Tibial artery (tissue), 4 donors: Measurements from ENCODE around the gene LMF1.

ENCODE experiments used
- DNase-seq, 2 donors: peaks; one replicate each; pipeline ENCODE4 v3.0.0-alpha.2; 2019
- H3K27ac ChIP-seq, 2 donors: fragments of 200-600 bp; sonication (generic) in 1 of 2; 1 replicate in 1 of 2; 2 replicates in 1 of 2; pipeline ENCODE4 v1.5.1; 2018 to 2019; ENCODE audit warnings: mild to moderate bottlenecking in 1 of 2
- H3K27me3 ChIP-seq, 2 donors: fragments of 200-600 bp; sonication (generic) in 1 of 2; one replicate each; pipeline versions ENCODE4 v1.5.1 to v1.6.0; 2016 to 2019
- H3K36me3 ChIP-seq, 3 donors: fragments of 200-600 bp; sonication (generic) in 2 of 3; one replicate each; pipeline ENCODE4 v1.5.1; 2016 to 2019; ENCODE audit warnings: mild to moderate bottlenecking in 2 of 3
- H3K4me1 ChIP-seq, 4 donors: fragments of 200-600 bp; sonication (generic) in 2 of 4; 1 replicate in 3 of 4; 2 replicates in 1 of 4; pipeline ENCODE4 v1.5.1; 2016 to 2019
- H3K4me3 ChIP-seq, 2 donors: fragments of 200-600 bp; sonication (generic) in 1 of 2; 1 replicate in 1 of 2; 2 replicates in 1 of 2; pipeline ENCODE4 v1.5.1; 2018 to 2019; ENCODE audit warnings: mild to moderate bottlenecking in 2 of 2
- H3K9me3 ChIP-seq, 3 donors: fragments of 200-600 bp; sonication (generic) in 1 of 3; one replicate each; pipeline ENCODE4 v1.5.1; 2016 to 2019
- CTCF ChIP-seq, 2 experiments: fragments of 200-600 bp in 1 of 2; fragments of 450-650 bp in 1 of 2; IDR thresholded peaks; one replicate each; pipeline ENCODE4 v1.5.1; 2017 to 2019; ENCODE audit warnings: antibody characterized with exemption in 2 of 2, mild to moderate bottlenecking in 1 of 2, moderate library complexity in 1 of 2
- intact Hi-C: fragments of 100-400 bp; cut with DNase I; formaldehyde crosslinking; loops from one replicate; pipeline ENCODE4 v1.15.0; 2023; ENCODE audit warnings: low total_unique reads

LMF1 gene

GRCh38 chr16:931171-931570, 39.6 kb downstream of the LMF1 start:
- no peak for DNase-seq
- no peak overlapping the region for H3K4me3 ChIP-seq
- no peak for TF ChIP-seq CTCF (IDR thresholded peaks at IDR 0.05)
- no peaks in the 10 kb centered on the region for H3K27me3 ChIP-seq
- intact Hi-C loops: no loop called here
- H3K9me3 ChIP-seq: no peaks in the 10 kb centered on the region
- H3K4me1 ChIP-seq: no peaks in the 10 kb centered on the region
- no peak overlapping the region for H3K27ac ChIP-seq
- H3K36me3 ChIP-seq: peaks cover 15 to 70% (median 29%) of the 10 kb centered on the region in 3 donors

GRCh38 chr16:930511-930910, 40.3 kb downstream of the LMF1 start:
- intact Hi-C loops: no loop called here
- Histone ChIP-seq H3K27me3 (no peaks in the 10 kb centered on the region), H3K27ac (no peak overlapping the region), H3K9me3 (no peaks in the 10 kb centered on the region), H3K4me3 (no peak overlapping the region), H3K36me3 (peaks cover 15 to 75% (median 29%) of the 10 kb centered on the region in 3 donors), H3K4me1 (no peaks in the 10 kb centered on the region)
- TF ChIP-seq CTCF (IDR thresholded peaks at IDR 0.05): no peak
- no peak for DNase-seq

- H3K4me3 ChIP-seq: no peak overlapping the region
- H3K27ac ChIP-seq: no peak overlapping the region
- no peak for TF ChIP-seq CTCF (IDR thresholded peaks at IDR 0.05)
- H3K36me3 ChIP-seq: peaks cover 15 to 74% (median 29%) of the 10 kb centered on the region in 3 donors
- no peaks in the 10 kb centered on the region for H3K4me1 ChIP-seq
- DNase-seq: no peak
- intact Hi-C loops: no loop called here
- no peaks in the 10 kb centered on the region for H3K9me3 ChIP-seq
- no peaks in the 10 kb centered on the region for H3K27me3 ChIP-seq
These were observed 40.7 kb downstream of the LMF1 start for GRCh38 chr16:930076-930475.

- DNase-seq: no peak
- peaks cover 15 to 69% (median 29%) of the 10 kb centered on the region in 3 donors for H3K36me3 ChIP-seq
- H3K4me3 ChIP-seq: no peak overlapping the region
- intact Hi-C loops: no loop called here
- no peaks in the 10 kb centered on the region for H3K9me3 ChIP-seq
- H3K27me3 ChIP-seq: no peaks in the 10 kb centered on the region
- H3K4me1 ChIP-seq: no peaks in the 10 kb centered on the region
- TF ChIP-seq CTCF (IDR thresholded peaks at IDR 0.05): no peak
- no peak overlapping the region for H3K27ac ChIP-seq
These were observed 41.3 kb downstream of the LMF1 start for GRCh38 chr16:929227-930073.

GRCh38 chr16:928526-928925, 42.3 kb downstream of the LMF1 start:
- H3K9me3 ChIP-seq: no peaks in the 10 kb centered on the region
- no peak overlapping the region for H3K27ac ChIP-seq
- no peak overlapping the region for H3K4me3 ChIP-seq
- intact Hi-C loops: no loop called here
- no peak for TF ChIP-seq CTCF (IDR thresholded peaks at IDR 0.05)
- no peak for DNase-seq
- peaks cover 15 to 60% (median 22%) of the 10 kb centered on the region in 3 donors for H3K36me3 ChIP-seq
- H3K4me1 ChIP-seq: no peaks in the 10 kb centered on the region
- H3K27me3 ChIP-seq: no peaks in the 10 kb centered on the region
